Nephron (organoid): Measurements from ENCODE around the gene COLGALT1.
A peak's percentile ranks its signal among the peaks of the same experiment; 100 is the strongest.
"Not testable (repeated sequence)": the region's sequence is repeated elsewhere in the genome, so short reads cannot be mapped to it uniquely, and the experiment has no call there.

Experiments
- H3K27ac Mint-ChIP-seq, 3 experiments: 2 replicates each; pipeline ENCODE4 v1.8.0; 2020; ENCODE audit warnings: mixed read lengths in 3 of 3, mild to moderate bottlenecking in 2 of 3, moderate library complexity in 1 of 3
- H3K27me3 Mint-ChIP-seq: 2 replicates; pipeline ENCODE4 v1.8.0; 2021; ENCODE audit warnings: low read depth, mild to moderate bottlenecking, moderate library complexity, mixed read lengths
- H3K36me3 Mint-ChIP-seq: 2 replicates; pipeline ENCODE4 v1.8.0; 2020; ENCODE audit warnings: low read depth, mixed read lengths
- H3K4me1 Mint-ChIP-seq: 2 replicates; pipeline ENCODE4 v1.8.0; 2020; ENCODE audit warnings: mixed read lengths
- H3K4me3 Mint-ChIP-seq, 3 experiments: 2 replicates each; pipeline ENCODE4 v1.8.0; 2020; ENCODE audit warnings: mild to moderate bottlenecking in 3 of 3, mixed read lengths in 3 of 3, moderate library complexity in 2 of 3
- H3K9me3 Mint-ChIP-seq: 2 replicates; pipeline ENCODE4 v1.8.0; 2020; ENCODE audit warnings: mixed read lengths
- CTCF ChIP-seq, 3 experiments: fragments of 200-600 bp; sonication (generic); IDR thresholded peaks; one replicate each; pipeline ENCODE4 v1.5.0; 2021; ENCODE audit warnings: antibody characterized with exemption in 3 of 3; ENCODE audit not compliant: unreplicated experiment in 3 of 3

The COLGALT1 gene

DNA sequence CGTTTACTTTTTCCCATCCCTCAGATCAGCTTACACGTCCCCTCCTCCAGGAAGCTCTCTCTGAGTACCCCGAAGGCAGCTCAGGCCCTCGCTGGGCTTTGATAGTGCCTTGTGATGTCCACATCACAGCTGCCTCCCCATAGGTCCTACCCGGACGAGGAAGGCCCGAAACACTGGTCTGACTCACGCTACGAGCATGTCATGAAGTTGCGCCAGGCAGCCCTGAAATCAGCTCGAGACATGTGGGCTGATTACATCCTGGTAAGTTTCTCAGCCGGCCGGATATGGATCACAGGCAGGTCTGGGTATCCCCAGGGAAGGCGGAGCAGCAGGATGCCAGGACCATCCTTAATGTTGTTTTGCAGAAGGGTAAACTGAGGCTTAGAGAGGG is 4.8 kb downstream of the COLGALT1 start:
- TF ChIP-seq CTCF (IDR thresholded peaks at IDR 0.05; ENCODE audit: unreplicated experiment in 3 of 3), result no peak
- peak overlapping the region in 1 of 3 experiments; percentile 20 for H3K27ac Mint-ChIP-seq
- H3K27me3 Mint-ChIP-seq, result no peaks in the 10 kb centered on the region
- H3K9me3 Mint-ChIP-seq, result no peaks in the 10 kb centered on the region
- peak overlapping the region in 2 of 3 experiments; percentile 49 to 50 for H3K4me3 Mint-ChIP-seq
- H3K4me1 Mint-ChIP-seq, result no peaks in the 10 kb centered on the region
- H3K36me3 Mint-ChIP-seq, result peaks cover 26% of the 10 kb centered on the region

DNA sequence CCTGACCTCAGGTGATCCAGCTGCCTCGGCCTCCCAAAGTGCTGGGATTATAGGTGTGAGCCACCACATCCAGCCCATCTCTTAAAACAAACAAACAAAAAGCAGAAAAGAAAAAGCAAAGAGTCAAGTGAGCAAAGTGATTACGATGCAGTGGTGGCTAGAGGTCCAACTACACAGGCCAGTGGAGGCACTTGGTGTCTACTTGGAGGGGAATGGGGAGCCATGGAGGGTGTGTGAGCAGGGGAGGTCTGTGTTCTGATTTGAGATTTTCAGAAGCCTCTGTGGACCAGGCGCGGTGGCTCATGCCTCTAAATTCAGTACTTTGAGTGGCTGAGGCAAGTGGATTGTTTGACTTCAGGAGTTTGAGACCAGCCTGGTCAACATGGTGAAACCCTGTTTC is 6.6 kb downstream of the COLGALT1 start:
- H3K27me3 Mint-ChIP-seq, result no peaks in the 10 kb centered on the region
- no peak overlapping the region for H3K4me3 Mint-ChIP-seq

DNA sequence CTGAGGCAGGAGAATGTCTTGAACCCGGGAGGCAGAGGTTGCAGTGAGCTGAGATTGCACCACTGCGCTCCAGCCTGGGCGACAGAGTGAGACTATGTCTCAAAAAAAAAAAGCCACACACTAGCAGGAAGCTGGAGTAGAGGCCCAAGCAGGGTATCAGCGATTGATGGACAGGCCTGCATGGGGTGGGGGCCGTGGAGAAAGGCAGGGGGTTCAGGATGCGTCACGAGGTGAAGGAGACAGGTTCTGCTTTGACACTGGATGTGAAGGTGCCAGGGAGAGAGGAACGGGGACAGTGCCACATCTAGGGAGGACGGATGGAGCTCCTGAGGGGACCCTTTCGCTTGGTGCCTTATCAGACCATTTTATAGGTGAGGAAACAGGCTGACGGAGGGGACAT is 7.1 kb downstream of the COLGALT1 start:
- Mint-ChIP-seq H3K27ac (no peak overlapping the region), H3K4me1 (no peaks in the 10 kb centered on the region), H3K9me3 (no peaks in the 10 kb centered on the region), H3K36me3 (peaks cover 31% of the 10 kb centered on the region), H3K27me3 (no peaks in the 10 kb centered on the region), H3K4me3 (no peak overlapping the region)
- TF ChIP-seq CTCF (IDR thresholded peaks at IDR 0.05; ENCODE audit: unreplicated experiment in 3 of 3), result no peak

More for the DNA sequence above, 6.6 kb downstream of the COLGALT1 start:
- no peak for TF ChIP-seq CTCF (IDR thresholded peaks at IDR 0.05; ENCODE audit: unreplicated experiment in 3 of 3)
- H3K27ac Mint-ChIP-seq, result no peak overlapping the region
- peaks cover 28% of the 10 kb centered on the region for H3K36me3 Mint-ChIP-seq
- no peaks in the 10 kb centered on the region for H3K9me3 Mint-ChIP-seq
- no peaks in the 10 kb centered on the region for H3K4me1 Mint-ChIP-seq

- peaks cover 40% of the 10 kb centered on the region for H3K36me3 Mint-ChIP-seq
- H3K27ac Mint-ChIP-seq, result no peak overlapping the region
- no peak for TF ChIP-seq CTCF (IDR thresholded peaks at IDR 0.05; ENCODE audit: unreplicated experiment in 3 of 3)
- H3K27me3 Mint-ChIP-seq, result no peaks in the 10 kb centered on the region
- no peaks in the 10 kb centered on the region for H3K9me3 Mint-ChIP-seq
- no peak overlapping the region for H3K4me3 Mint-ChIP-seq
- no peaks in the 10 kb centered on the region for H3K4me1 Mint-ChIP-seq
These were observed 9.3 kb downstream of the COLGALT1 start for GRCh38 chr19:17564781-17565180.

GRCh38 chr19:17565611-17566010 is 10.2 kb downstream of the COLGALT1 start:
- Mint-ChIP-seq H3K4me1 (no peaks in the 10 kb centered on the region), H3K27ac (no peak overlapping the region), H3K4me3 (no peak overlapping the region), H3K9me3 (no peaks in the 10 kb centered on the region), H3K27me3 (no peaks in the 10 kb centered on the region), H3K36me3 (peaks cover 34% of the 10 kb centered on the region)
- TF ChIP-seq CTCF (IDR thresholded peaks at IDR 0.05; ENCODE audit: unreplicated experiment in 3 of 3), result no peak

DNA sequence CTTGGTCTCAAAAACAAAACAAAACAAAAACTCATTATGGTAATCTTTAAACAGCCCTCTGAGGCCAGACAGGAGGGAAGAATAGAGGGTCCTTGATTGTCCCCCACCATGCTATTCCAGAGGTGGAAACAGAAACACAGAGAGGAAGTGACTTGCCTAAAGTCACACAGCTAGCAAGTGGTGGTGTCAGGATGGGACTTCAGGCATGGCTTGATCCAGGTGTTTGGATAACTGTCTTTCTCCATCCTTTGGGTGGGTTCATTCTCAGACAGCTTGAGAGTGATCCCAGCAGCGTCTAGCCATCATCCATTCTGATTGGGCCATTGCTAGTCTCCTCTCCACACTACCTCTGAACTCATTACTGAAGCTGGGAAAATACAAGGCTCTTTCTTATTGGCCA is 12.5 kb downstream of the COLGALT1 start:
- no peak overlapping the region for H3K27ac Mint-ChIP-seq
- H3K36me3 Mint-ChIP-seq, result peaks cover 42% of the 10 kb centered on the region
- no peaks in the 10 kb centered on the region for H3K27me3 Mint-ChIP-seq
- H3K9me3 Mint-ChIP-seq, result no peaks in the 10 kb centered on the region
- no peaks in the 10 kb centered on the region for H3K4me1 Mint-ChIP-seq
- no peak overlapping the region for H3K4me3 Mint-ChIP-seq
- TF ChIP-seq CTCF (IDR thresholded peaks at IDR 0.05; ENCODE audit: unreplicated experiment in 3 of 3), result no peak

- not testable (repeated sequence) for H3K4me3 Mint-ChIP-seq, H3K27me3 Mint-ChIP-seq, H3K9me3 Mint-ChIP-seq, H3K27ac Mint-ChIP-seq, H3K4me1 Mint-ChIP-seq
- H3K36me3 Mint-ChIP-seq, result peaks cover 37% of the 10 kb centered on the region
These were observed 14.8 kb downstream of the COLGALT1 start for GRCh38 chr19:17570291-17570690.
